HEK293 (cell line): Measurements from ENCODE around the gene ARHGEF40.

ENCODE experiments used
- CTCF ChIA-PET: fragments of 350-600 bp; formaldehyde crosslinking; extraction: SDS; loops from one replicate; lab custom pipeline; 2021; ENCODE audit warnings: antibody characterized with exemption; lab: Yijun Ruan, JAX
- POLR2A ChIA-PET: fragments of 300-600 bp; formaldehyde crosslinking; extraction: SDS; loops from one replicate; lab custom pipeline; 2020; ENCODE audit warnings: antibody characterized with exemption, inconsistent platforms; lab: Yijun Ruan, JAX
- H3K27ac ChIP-seq: fragments of 200-500 bp; sonication (Bioruptor generic); 2 replicates; pipeline ENCODE4 v1.5.1; 2014; ENCODE audit warnings: low read depth, low read length, control low read depth, inconsistent platforms; ENCODE audit errors: extremely low read depth
- H3K36me3 ChIP-seq, 2 experiments: fragments of 200-500 bp in 1 of 2; sonication (Bioruptor generic) in 1 of 2; 1 replicate in 1 of 2; 2 replicates in 1 of 2; pipeline ENCODE4 v1.5.1; 2014 to 2017; ENCODE audit warnings: inconsistent platforms in 2 of 2, low read length in 2 of 2; ENCODE audit not compliant: control insufficient read depth in 2 of 2, insufficient read depth in 1 of 2
- H3K4me1 ChIP-seq: fragments of 200-500 bp; sonication (Bioruptor generic); 2 replicates; pipeline ENCODE4 v1.5.1; 2014; ENCODE audit warnings: mild to moderate bottlenecking, low read length, inconsistent platforms; ENCODE audit not compliant: control insufficient read depth, insufficient read depth
- H3K4me3 ChIP-seq: 2 replicates; pipeline ENCODE4 v1.5.1; 2011; ENCODE audit warnings: low read depth, mild to moderate bottlenecking, control low read depth, low read length, moderate library complexity
- H3K9me3 ChIP-seq: fragments of 200-500 bp; sonication (Bioruptor generic); 2 replicates; pipeline ENCODE4 v1.5.1; 2014; ENCODE audit warnings: low read depth, low read length, inconsistent platforms; ENCODE audit not compliant: control insufficient read depth, insufficient read depth
- BCL11A ChIP-seq: fragments of 450-650 bp; formaldehyde crosslinking; IDR thresholded peaks from 2 replicates; pipeline ENCODE4 v1.5.1; 2016; ENCODE audit warnings: low read depth, missing biosample characterization, missing genetic modification characterization
- GLI2 ChIP-seq: fragments of 450-650 bp; formaldehyde crosslinking; IDR thresholded peaks from 2 replicates; pipeline ENCODE4; 2017; ENCODE audit warnings: missing biosample characterization, missing genetic modification characterization, low read depth, borderline replicate concordance
- GLI4 ChIP-seq: fragments of 450-650 bp; formaldehyde crosslinking; IDR thresholded peaks from 2 replicates; pipeline ENCODE4 v1.5.1; 2016; ENCODE audit warnings: missing biosample characterization, missing genetic modification characterization
- KLF16 ChIP-seq: fragments of 450-650 bp; formaldehyde crosslinking; IDR thresholded peaks from 2 replicates; pipeline ENCODE4 v1.5.1; 2017; ENCODE audit warnings: missing biosample characterization, missing genetic modification characterization
- MZF1 ChIP-seq: fragments of 450-650 bp; formaldehyde crosslinking; IDR thresholded peaks from 2 replicates; pipeline ENCODE4 v1.5.1; 2017; ENCODE audit warnings: missing biosample characterization, missing genetic modification characterization, borderline replicate concordance
- OVOL3 ChIP-seq: fragments of 450-650 bp; formaldehyde crosslinking; IDR thresholded peaks from 2 replicates; pipeline ENCODE4 v1.5.1; 2016; ENCODE audit warnings: missing biosample characterization, missing genetic modification characterization
- SP2 ChIP-seq: fragments of 450-650 bp; formaldehyde crosslinking; IDR thresholded peaks from 2 replicates; pipeline ENCODE4 v1.5.1; 2016; ENCODE audit warnings: missing biosample characterization, missing genetic modification characterization
- ZBTB21 ChIP-seq: fragments of 450-650 bp; formaldehyde crosslinking; IDR thresholded peaks from 2 replicates; pipeline ENCODE4 v1.5.1; 2017; ENCODE audit warnings: missing biosample characterization, missing genetic modification characterization
- ZBTB44 ChIP-seq: fragments of 450-650 bp; IDR thresholded peaks from 2 replicates; pipeline ENCODE4 v1.5.1; 2018; ENCODE audit warnings: missing biosample characterization, mild to moderate bottlenecking, missing genetic modification characterization
- ZBTB8A ChIP-seq: fragments of 450-650 bp; formaldehyde crosslinking; IDR thresholded peaks from 2 replicates; pipeline ENCODE4 v1.5.1; 2016; ENCODE audit warnings: missing biosample characterization, missing genetic modification characterization
- ZFP69B ChIP-seq: fragments of 450-650 bp; formaldehyde crosslinking; IDR thresholded peaks from 2 replicates; pipeline ENCODE4 v1.5.1; 2016; ENCODE audit warnings: missing biosample characterization, missing genetic modification characterization
- ZNF184 ChIP-seq: fragments of 450-650 bp; IDR thresholded peaks from 2 replicates; pipeline ENCODE4 v1.5.1; 2018; ENCODE audit warnings: missing biosample characterization, mild to moderate bottlenecking, missing genetic modification characterization
- ZNF362 ChIP-seq: fragments of 450-650 bp; formaldehyde crosslinking; IDR thresholded peaks from 2 replicates; pipeline ENCODE4 v1.5.1; 2016; ENCODE audit warnings: missing biosample characterization, missing genetic modification characterization
- ZNF449 ChIP-seq: fragments of 450-650 bp; formaldehyde crosslinking; IDR thresholded peaks from 2 replicates; pipeline ENCODE4 v1.5.1; 2017; ENCODE audit warnings: missing biosample characterization, mild to moderate bottlenecking, missing genetic modification characterization, moderate library complexity
- ZNF596 ChIP-seq: fragments of 450-650 bp; IDR thresholded peaks from 2 replicates; pipeline ENCODE4 v1.5.0; 2018; ENCODE audit warnings: missing biosample characterization, mild to moderate bottlenecking, missing genetic modification characterization, moderate library complexity
- ZNF707 ChIP-seq: fragments of 450-650 bp; formaldehyde crosslinking; IDR thresholded peaks from 2 replicates; pipeline ENCODE4 v1.5.1; 2016; ENCODE audit warnings: missing biosample characterization, missing genetic modification characterization
- ZNF785 ChIP-seq: fragments of 450-650 bp; formaldehyde crosslinking; IDR thresholded peaks from 2 replicates; pipeline ENCODE4 v1.5.1; 2016; ENCODE audit warnings: missing biosample characterization, missing genetic modification characterization
- ZNF843 ChIP-seq: fragments of 450-650 bp; formaldehyde crosslinking; IDR thresholded peaks from 2 replicates; pipeline ENCODE4 v1.5.1; 2016; ENCODE audit warnings: missing biosample characterization, missing genetic modification characterization
- ZSCAN23 ChIP-seq: fragments of 450-650 bp; formaldehyde crosslinking; IDR thresholded peaks from 2 replicates; pipeline ENCODE4 v1.5.1; 2016; ENCODE audit warnings: missing biosample characterization, missing genetic modification characterization
- ZSCAN30 ChIP-seq: fragments of 450-650 bp; IDR thresholded peaks from 2 replicates; pipeline ENCODE4 v1.5.1; 2018; ENCODE audit warnings: missing biosample characterization, mild to moderate bottlenecking, missing genetic modification characterization, moderate library complexity
- TF ChIP-seq, protein P1 (sequence below): fragments of 450-650 bp; formaldehyde crosslinking; IDR thresholded peaks from 2 replicates; pipeline ENCODE4 v1.5.1; 2016; ENCODE audit warnings: missing biosample characterization, missing genetic modification characterization
- TF ChIP-seq, protein P2 (sequence below): fragments of 450-650 bp; formaldehyde crosslinking; IDR thresholded peaks from 2 replicates; pipeline ENCODE4 v1.5.1; 2017; ENCODE audit warnings: missing biosample characterization, missing genetic modification characterization

The ARHGEF40 gene

GRCh38 chr14:21075719-21076437, 5.8 kb downstream of the ARHGEF40 start:
- no peaks in the 10 kb centered on the region for H3K9me3 ChIP-seq
- no peak for TF ChIP-seq ZBTB44 (tag by site-specific recombination)
- no peak for TF ChIP-seq ZNF449
- TF ChIP-seq BCL11A: no peak
- no peak for TF ChIP-seq ZNF184
- TF ChIP-seq, protein P1, sequence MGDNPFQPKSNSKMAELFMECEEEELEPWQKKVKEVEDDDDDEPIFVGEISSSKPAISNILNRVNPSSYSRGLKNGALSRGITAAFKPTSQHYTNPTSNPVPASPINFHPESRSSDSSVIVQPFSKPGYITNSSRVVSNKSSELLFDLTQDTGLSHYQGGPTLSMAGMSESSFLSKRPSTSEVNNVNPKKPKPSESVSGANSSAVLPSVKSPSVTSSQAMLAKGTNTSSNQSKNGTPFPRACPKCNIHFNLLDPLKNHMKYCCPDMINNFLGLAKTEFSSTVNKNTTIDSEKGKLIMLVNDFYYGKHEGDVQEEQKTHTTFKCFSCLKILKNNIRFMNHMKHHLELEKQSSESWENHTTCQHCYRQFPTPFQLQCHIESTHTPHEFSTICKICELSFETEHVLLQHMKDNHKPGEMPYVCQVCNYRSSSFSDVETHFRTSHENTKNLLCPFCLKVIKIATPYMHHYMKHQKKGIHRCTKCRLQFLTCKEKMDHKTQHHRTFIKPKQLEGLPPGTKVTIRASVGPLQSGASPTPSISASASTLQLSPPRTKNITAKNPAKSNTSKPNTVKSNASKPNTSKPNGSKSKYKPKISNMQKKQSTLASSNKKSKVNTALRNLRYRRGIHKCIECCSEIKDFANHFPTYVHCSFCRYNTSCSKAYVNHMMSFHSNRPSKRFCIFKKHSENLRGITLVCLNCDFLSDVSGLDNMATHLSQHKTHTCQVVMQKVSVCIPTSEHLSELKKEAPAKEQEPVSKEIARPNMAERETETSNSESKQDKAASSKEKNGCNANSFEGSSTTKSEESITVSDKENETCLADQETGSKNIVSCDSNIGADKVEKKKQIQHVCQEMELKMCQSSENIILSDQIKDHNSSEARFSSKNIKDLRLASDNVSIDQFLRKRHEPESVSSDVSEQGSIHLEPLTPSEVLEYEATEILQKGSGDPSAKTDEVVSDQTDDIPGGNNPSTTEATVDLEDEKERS (tag by site-specific recombination): no peak
- TF ChIP-seq ZNF596 (tag by site-specific recombination): no peak
- TF ChIP-seq GLI2 (tag by site-specific recombination): no peak
- TF ChIP-seq KLF16 (tag by site-specific recombination): no peak
- TF ChIP-seq, protein P2, sequence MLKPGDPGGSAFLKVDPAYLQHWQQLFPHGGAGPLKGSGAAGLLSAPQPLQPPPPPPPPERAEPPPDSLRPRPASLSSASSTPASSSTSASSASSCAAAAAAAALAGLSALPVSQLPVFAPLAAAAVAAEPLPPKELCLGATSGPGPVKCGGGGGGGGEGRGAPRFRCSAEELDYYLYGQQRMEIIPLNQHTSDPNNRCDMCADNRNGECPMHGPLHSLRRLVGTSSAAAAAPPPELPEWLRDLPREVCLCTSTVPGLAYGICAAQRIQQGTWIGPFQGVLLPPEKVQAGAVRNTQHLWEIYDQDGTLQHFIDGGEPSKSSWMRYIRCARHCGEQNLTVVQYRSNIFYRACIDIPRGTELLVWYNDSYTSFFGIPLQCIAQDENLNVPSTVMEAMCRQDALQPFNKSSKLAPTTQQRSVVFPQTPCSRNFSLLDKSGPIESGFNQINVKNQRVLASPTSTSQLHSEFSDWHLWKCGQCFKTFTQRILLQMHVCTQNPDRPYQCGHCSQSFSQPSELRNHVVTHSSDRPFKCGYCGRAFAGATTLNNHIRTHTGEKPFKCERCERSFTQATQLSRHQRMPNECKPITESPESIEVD (tag by site-specific recombination): no peak
- TF ChIP-seq MZF1: no peak
- TF ChIP-seq ZNF785 (tag by site-specific recombination): no peak
- TF ChIP-seq ZBTB8A: no peak
- no peak for TF ChIP-seq OVOL3 (tag by site-specific recombination)
- TF ChIP-seq ZBTB21 (tag by site-specific recombination): no peak
- CTCF ChIA-PET: interaction anchor here (1.6 to 1.7 kb wide), 2 partner anchors 16 to 28 kb away, joined by 3 to 8 read pairs; no protein-coding TSS in a partner anchor
- H3K4me3 ChIP-seq: no peak overlapping the region
- H3K4me1 ChIP-seq: peaks cover 7% of the 10 kb centered on the region
- POLR2A ChIA-PET: interaction anchor here (0.9 kb wide), 1 partner anchor 61 kb away, joined by 3 read pairs; no protein-coding TSS in a partner anchor
- peaks cover 0 to 78% of the 10 kb centered on the region in 2 experiments; a peak in 1 of 3 replicates for H3K36me3 ChIP-seq
- H3K27ac ChIP-seq: no peak overlapping the region

- Histone ChIP-seq H3K4me3 (no peak overlapping the region), H3K9me3 (no peaks in the 10 kb centered on the region), H3K4me1 (no peaks in the 10 kb centered on the region; the same call in 1 of the 2 replicates), H3K36me3 (peaks cover 0 to 95% of the 10 kb centered on the region in 2 experiments; a peak in 1 of 3 replicates), H3K27ac (no peak overlapping the region)
- CTCF ChIA-PET: interaction anchor here (0.6 to 1.8 kb wide), 4 partner anchors 9 to 63 kb away, joined by 3 to 5 read pairs (median 4); no protein-coding TSS in a partner anchor
- POLR2A ChIA-PET: no interaction called here
- TF ChIP-seq ZNF843: no peak
- no peak for TF ChIP-seq ZSCAN23 (tag by site-specific recombination)
- TF ChIP-seq ZNF707 (tag by site-specific recombination): no peak
- no peak for TF ChIP-seq GLI4 (tag by site-specific recombination)
- no peak for TF ChIP-seq ZSCAN30
- TF ChIP-seq ZNF362: no peak
- TF ChIP-seq, protein P1 (tag by site-specific recombination): no peak
- no peak for TF ChIP-seq ZFP69B (tag by site-specific recombination)
- TF ChIP-seq SP2 (tag by site-specific recombination): no peak
Observed at GRCh38 chr14:21077672-21078071, 7.6 kb downstream of the ARHGEF40 start.
